ENCODE measurements around the gene C1orf185.
"Not testable (repeated sequence)": the region's sequence is repeated elsewhere in the genome, so short reads cannot be mapped to it uniquely, and the experiment has no call there.

The C1orf185 gene

GRCh38 chr1:51131185-51131584 lies 29.2 kb downstream of the C1orf185 start:
- Histone ChIP-seq H3K36me3 (ENCODE audit: control insufficient read depth, insufficient read depth, low read length) (no peaks in the 10 kb centered on the region), H3K27ac (ENCODE audit: insufficient read depth, low read length, poor library complexity, severe bottlenecking) (no peak overlapping the region), H3K4me3 (ENCODE audit: insufficient read depth, low read depth, low read length, poor library complexity, severe bottlenecking) (no peak overlapping the region), H3K27me3 (replicated peaks; ENCODE audit: control insufficient read depth, insufficient read depth, low read length, poor library complexity, severe bottlenecking) (no peaks in the 10 kb centered on the region), H3K4me1 (ENCODE audit: control insufficient read depth, insufficient read depth, low read length, poor library complexity, severe bottlenecking) (no peaks in the 10 kb centered on the region), H3K9me3 (ENCODE audit: control insufficient read depth, low read length) (no peaks in the 10 kb centered on the region)
- no peak for DNase-seq

DNA sequence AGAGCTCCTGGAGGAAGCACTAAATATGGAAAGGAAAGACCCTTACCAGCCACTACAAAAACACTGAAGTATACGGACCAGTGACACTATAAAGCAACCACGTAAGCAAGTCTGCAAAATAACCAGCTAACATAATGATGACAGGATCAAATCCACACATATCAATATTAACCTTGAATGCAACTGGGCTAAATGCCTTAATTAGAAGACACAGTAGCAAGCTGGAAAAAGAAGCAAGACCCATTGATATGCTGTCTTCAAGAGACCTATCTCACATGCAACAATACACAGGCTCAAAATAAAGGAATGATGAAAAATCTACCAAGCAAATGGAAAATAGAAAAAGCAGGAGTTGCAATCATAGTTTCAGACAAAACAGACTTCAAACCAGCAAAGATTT lies 31.0 kb downstream of the C1orf185 start:
- Histone ChIP-seq H3K36me3 (ENCODE audit: control insufficient read depth, insufficient read depth, low read length) (no peaks in the 10 kb centered on the region), H3K27ac (ENCODE audit: insufficient read depth, low read length, poor library complexity, severe bottlenecking) (no peak overlapping the region), H3K9me3 (ENCODE audit: control insufficient read depth, low read length) (no peaks in the 10 kb centered on the region), H3K4me3 (ENCODE audit: insufficient read depth, low read depth, low read length, poor library complexity, severe bottlenecking) (no peak overlapping the region), H3K4me1 (ENCODE audit: control insufficient read depth, insufficient read depth, low read length, poor library complexity, severe bottlenecking) (no peaks in the 10 kb centered on the region), H3K27me3 (replicated peaks; ENCODE audit: control insufficient read depth, insufficient read depth, low read length, poor library complexity, severe bottlenecking) (no peaks in the 10 kb centered on the region)
- no peak for DNase-seq

GRCh38 chr1:51137696-51138095 lies 35.7 kb downstream of the C1orf185 start:
- not testable (repeated sequence) for H3K4me3 ChIP-seq (ENCODE audit: insufficient read depth, low read depth, low read length, poor library complexity, severe bottlenecking); DNase-seq; H3K27ac ChIP-seq (ENCODE audit: insufficient read depth, low read length, poor library complexity, severe bottlenecking); H3K9me3 ChIP-seq (ENCODE audit: control insufficient read depth, low read length); H3K4me1 ChIP-seq (ENCODE audit: control insufficient read depth, insufficient read depth, low read length, poor library complexity, severe bottlenecking); H3K27me3 ChIP-seq (replicated peaks; ENCODE audit: control insufficient read depth, insufficient read depth, low read length, poor library complexity, severe bottlenecking); H3K36me3 ChIP-seq (ENCODE audit: control insufficient read depth, insufficient read depth, low read length)

GRCh38 chr1:51139474-51139873 lies 37.4 kb downstream of the C1orf185 start:
- Histone ChIP-seq H3K9me3 (ENCODE audit: control insufficient read depth, low read length) (no peaks in the 10 kb centered on the region), H3K27ac (ENCODE audit: insufficient read depth, low read length, poor library complexity, severe bottlenecking) (no peak overlapping the region), H3K4me1 (ENCODE audit: control insufficient read depth, insufficient read depth, low read length, poor library complexity, severe bottlenecking) (no peaks in the 10 kb centered on the region), H3K36me3 (ENCODE audit: control insufficient read depth, insufficient read depth, low read length) (no peaks in the 10 kb centered on the region), H3K27me3 (replicated peaks; ENCODE audit: control insufficient read depth, insufficient read depth, low read length, poor library complexity, severe bottlenecking) (no peaks in the 10 kb centered on the region), H3K4me3 (ENCODE audit: insufficient read depth, low read depth, low read length, poor library complexity, severe bottlenecking) (no peak overlapping the region)
- DNase-seq: no peak

DNA sequence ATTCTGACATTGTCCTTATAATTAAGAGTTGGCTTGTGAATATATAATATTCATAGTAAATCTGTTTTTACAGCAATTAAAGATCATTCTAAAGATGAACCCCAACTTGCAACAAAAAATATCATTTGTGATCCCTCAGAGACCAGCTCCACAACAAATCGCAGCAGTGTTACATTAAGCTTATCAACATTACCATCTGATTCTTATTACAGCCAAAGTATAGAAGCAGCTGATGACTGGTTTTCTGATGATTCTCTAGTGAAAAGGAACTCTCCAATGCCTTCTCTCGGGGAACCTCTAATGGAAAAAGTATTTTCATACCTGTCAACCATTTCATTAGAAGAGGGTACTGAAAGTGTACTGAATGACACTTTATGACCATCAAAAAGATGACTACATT lies 45.4 kb downstream of the C1orf185 start:
- Histone ChIP-seq H3K27ac (ENCODE audit: insufficient read depth, low read length, poor library complexity, severe bottlenecking) (no peak overlapping the region), H3K36me3 (ENCODE audit: control insufficient read depth, insufficient read depth, low read length) (no peaks in the 10 kb centered on the region), H3K27me3 (replicated peaks; ENCODE audit: control insufficient read depth, insufficient read depth, low read length, poor library complexity, severe bottlenecking) (no peaks in the 10 kb centered on the region), H3K9me3 (ENCODE audit: control insufficient read depth, low read length) (no peaks in the 10 kb centered on the region), H3K4me3 (ENCODE audit: insufficient read depth, low read depth, low read length, poor library complexity, severe bottlenecking) (no peak overlapping the region), H3K4me1 (ENCODE audit: control insufficient read depth, insufficient read depth, low read length, poor library complexity, severe bottlenecking) (no peaks in the 10 kb centered on the region)
- no peak for DNase-seq

- no peaks in the 10 kb centered on the region for H3K9me3 ChIP-seq (ENCODE audit: control insufficient read depth, low read length)
- H3K36me3 ChIP-seq (ENCODE audit: control insufficient read depth, insufficient read depth, low read length): no peaks in the 10 kb centered on the region
- H3K27me3 ChIP-seq (replicated peaks; ENCODE audit: control insufficient read depth, insufficient read depth, low read length, poor library complexity, severe bottlenecking): no peaks in the 10 kb centered on the region
- H3K4me1 ChIP-seq (ENCODE audit: control insufficient read depth, insufficient read depth, low read length, poor library complexity, severe bottlenecking): no peaks in the 10 kb centered on the region
- no peak overlapping the region for H3K4me3 ChIP-seq (ENCODE audit: insufficient read depth, low read depth, low read length, poor library complexity, severe bottlenecking)
- DNase-seq: no peak
- no peak overlapping the region for H3K27ac ChIP-seq (ENCODE audit: insufficient read depth, low read length, poor library complexity, severe bottlenecking)
These were observed 52.7 kb downstream of the C1orf185 start for GRCh38 chr1:51154776-51155175.

DNA sequence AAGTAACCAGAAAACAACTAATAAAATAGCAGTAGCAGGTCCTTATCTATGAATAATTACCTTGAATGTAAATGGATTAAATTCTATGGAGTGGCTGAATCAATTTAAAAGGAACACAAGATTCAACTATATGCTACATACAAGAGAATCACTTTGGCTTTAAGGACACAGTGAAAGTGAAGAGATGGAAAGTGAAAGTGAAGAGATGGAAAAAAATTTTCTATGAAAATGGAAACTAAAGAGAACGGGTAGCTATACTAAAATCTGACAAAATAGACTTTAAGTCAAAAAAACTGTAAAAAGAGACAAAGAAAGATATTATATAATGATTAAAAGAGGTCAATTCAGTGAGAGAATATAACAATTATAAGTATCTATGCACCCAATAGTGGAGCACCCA lies 54.7 kb downstream of the C1orf185 start:
- Histone ChIP-seq H3K36me3 (ENCODE audit: control insufficient read depth, insufficient read depth, low read length) (no peaks in the 10 kb centered on the region), H3K27ac (ENCODE audit: insufficient read depth, low read length, poor library complexity, severe bottlenecking) (no peak overlapping the region), H3K27me3 (replicated peaks; ENCODE audit: control insufficient read depth, insufficient read depth, low read length, poor library complexity, severe bottlenecking) (no peaks in the 10 kb centered on the region), H3K9me3 (ENCODE audit: control insufficient read depth, low read length) (no peaks in the 10 kb centered on the region), H3K4me3 (ENCODE audit: insufficient read depth, low read depth, low read length, poor library complexity, severe bottlenecking) (no peak overlapping the region), H3K4me1 (ENCODE audit: control insufficient read depth, insufficient read depth, low read length, poor library complexity, severe bottlenecking) (no peaks in the 10 kb centered on the region)
- no peak for DNase-seq

- DNase-seq: no peak
- Histone ChIP-seq H3K4me3 (ENCODE audit: insufficient read depth, low read depth, low read length, poor library complexity, severe bottlenecking) (no peak overlapping the region), H3K27me3 (replicated peaks; ENCODE audit: control insufficient read depth, insufficient read depth, low read length, poor library complexity, severe bottlenecking) (no peaks in the 10 kb centered on the region), H3K27ac (ENCODE audit: insufficient read depth, low read length, poor library complexity, severe bottlenecking) (no peak overlapping the region), H3K9me3 (ENCODE audit: control insufficient read depth, low read length) (no peaks in the 10 kb centered on the region), H3K4me1 (ENCODE audit: control insufficient read depth, insufficient read depth, low read length, poor library complexity, severe bottlenecking) (no peaks in the 10 kb centered on the region), H3K36me3 (ENCODE audit: control insufficient read depth, insufficient read depth, low read length) (no peaks in the 10 kb centered on the region)
These were observed 55.4 kb downstream of the C1orf185 start for GRCh38 chr1:51157395-51157794.

- H3K27me3 ChIP-seq (replicated peaks; ENCODE audit: control insufficient read depth, insufficient read depth, low read length, poor library complexity, severe bottlenecking): no peaks in the 10 kb centered on the region
- H3K9me3 ChIP-seq (ENCODE audit: control insufficient read depth, low read length): no peaks in the 10 kb centered on the region
- H3K27ac ChIP-seq (ENCODE audit: insufficient read depth, low read length, poor library complexity, severe bottlenecking): no peak overlapping the region
- no peaks in the 10 kb centered on the region for H3K36me3 ChIP-seq (ENCODE audit: control insufficient read depth, insufficient read depth, low read length)
- DNase-seq: no peak
- no peaks in the 10 kb centered on the region for H3K4me1 ChIP-seq (ENCODE audit: control insufficient read depth, insufficient read depth, low read length, poor library complexity, severe bottlenecking)
- no peak overlapping the region for H3K4me3 ChIP-seq (ENCODE audit: insufficient read depth, low read depth, low read length, poor library complexity, severe bottlenecking)
These were observed 56.2 kb downstream of the C1orf185 start for GRCh38 chr1:51158263-51158662.

GRCh38 chr1:51162560-51162959 lies 60.5 kb downstream of the C1orf185 start:
- not testable (repeated sequence) for H3K4me1 ChIP-seq (ENCODE audit: control insufficient read depth, insufficient read depth, low read length, poor library complexity, severe bottlenecking); H3K27ac ChIP-seq (ENCODE audit: insufficient read depth, low read length, poor library complexity, severe bottlenecking); H3K36me3 ChIP-seq (ENCODE audit: control insufficient read depth, insufficient read depth, low read length); DNase-seq; H3K4me3 ChIP-seq (ENCODE audit: insufficient read depth, low read depth, low read length, poor library complexity, severe bottlenecking); H3K27me3 ChIP-seq (replicated peaks; ENCODE audit: control insufficient read depth, insufficient read depth, low read length, poor library complexity, severe bottlenecking); H3K9me3 ChIP-seq (ENCODE audit: control insufficient read depth, low read length)

DNA sequence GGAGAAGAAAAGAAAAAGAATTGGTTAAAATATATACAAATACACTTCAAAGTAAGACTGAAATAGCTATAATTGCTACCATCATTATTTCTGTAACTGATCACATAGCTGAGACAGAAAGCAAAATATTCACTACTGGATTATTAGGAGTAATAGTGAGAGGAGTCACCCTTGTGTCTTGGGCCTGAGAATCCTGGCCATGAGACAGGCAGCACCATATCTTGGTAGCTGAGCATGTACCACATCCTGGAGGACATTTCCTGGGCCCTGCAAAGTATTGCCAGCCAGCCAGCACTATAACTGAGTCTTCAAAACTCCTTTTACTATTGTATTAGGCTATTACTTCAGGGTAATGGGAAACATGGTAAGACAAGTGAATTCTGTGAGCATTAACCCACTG lies 63.5 kb downstream of the C1orf185 start:
- Histone ChIP-seq H3K27ac (ENCODE audit: insufficient read depth, low read length, poor library complexity, severe bottlenecking) (no peak overlapping the region), H3K27me3 (replicated peaks; ENCODE audit: control insufficient read depth, insufficient read depth, low read length, poor library complexity, severe bottlenecking) (no peaks in the 10 kb centered on the region), H3K4me3 (ENCODE audit: insufficient read depth, low read depth, low read length, poor library complexity, severe bottlenecking) (no peak overlapping the region), H3K36me3 (ENCODE audit: control insufficient read depth, insufficient read depth, low read length) (no peaks in the 10 kb centered on the region), H3K9me3 (ENCODE audit: control insufficient read depth, low read length) (no peaks in the 10 kb centered on the region), H3K4me1 (ENCODE audit: control insufficient read depth, insufficient read depth, low read length, poor library complexity, severe bottlenecking) (no peaks in the 10 kb centered on the region)
- DNase-seq: no peak
